ENCODE measurements around the gene DGCR6L.
"Not testable (repeated sequence)": the region's sequence is repeated elsewhere in the genome, so short reads cannot be mapped to it uniquely, and the experiment has no call there.

Gene DGCR6L

GRCh38 chr22:20275836-20276235, 44.0 kb downstream of the DGCR6L start:
- no peak for DNase-seq (ENCODE audit: low read depth in 2 of 2)

DNA sequence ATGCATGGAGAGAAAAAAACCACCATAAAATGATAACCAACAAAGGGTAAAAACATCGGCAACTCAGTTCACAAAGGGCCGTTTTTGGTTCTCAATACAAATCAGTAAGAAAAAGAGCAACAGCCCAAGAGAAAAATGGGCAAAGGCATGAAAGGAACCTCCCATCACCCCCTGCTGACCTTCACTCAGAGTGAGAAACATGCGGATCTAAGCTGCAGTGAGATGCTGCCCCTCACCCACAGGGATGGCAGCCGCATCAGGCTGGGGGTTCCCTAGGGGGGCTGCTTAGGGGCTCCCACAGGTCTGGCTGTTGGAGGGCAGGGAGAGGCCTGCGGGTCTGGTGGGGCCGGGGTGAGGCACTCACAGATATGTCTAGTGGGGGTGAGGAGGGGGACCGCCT, 44.5 kb downstream of the DGCR6L start:
- not testable (repeated sequence) for DNase-seq (ENCODE audit: low read depth in 2 of 2)

GRCh38 chr22:20274374-20274773, 45.5 kb downstream of the DGCR6L start:
- not testable (repeated sequence) for DNase-seq (ENCODE audit: low read depth in 2 of 2)

DNA sequence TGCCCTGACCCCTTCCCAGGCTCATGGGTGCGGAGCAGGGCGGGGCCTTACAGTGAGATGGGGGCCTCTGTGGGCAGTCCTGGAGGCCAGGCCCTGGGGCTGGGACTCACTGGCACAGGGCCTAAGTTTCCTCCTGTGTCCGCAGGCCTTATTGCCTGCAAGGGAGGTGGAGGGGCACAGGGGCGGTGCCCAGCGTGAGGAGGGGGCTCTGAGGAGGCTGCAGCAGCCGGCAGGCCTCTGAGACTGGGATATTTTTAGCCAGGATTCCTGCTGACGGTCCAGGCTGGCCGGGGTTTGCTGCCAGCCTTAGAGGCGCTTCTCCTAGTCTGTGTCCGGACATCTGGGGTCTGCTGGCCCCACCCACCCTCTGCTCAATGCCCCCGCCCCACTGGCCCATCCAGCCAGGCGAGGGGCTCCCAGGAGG, 46.1 kb downstream of the DGCR6L start:
- no peak for DNase-seq (ENCODE audit: low read depth in 2 of 2)

DNA sequence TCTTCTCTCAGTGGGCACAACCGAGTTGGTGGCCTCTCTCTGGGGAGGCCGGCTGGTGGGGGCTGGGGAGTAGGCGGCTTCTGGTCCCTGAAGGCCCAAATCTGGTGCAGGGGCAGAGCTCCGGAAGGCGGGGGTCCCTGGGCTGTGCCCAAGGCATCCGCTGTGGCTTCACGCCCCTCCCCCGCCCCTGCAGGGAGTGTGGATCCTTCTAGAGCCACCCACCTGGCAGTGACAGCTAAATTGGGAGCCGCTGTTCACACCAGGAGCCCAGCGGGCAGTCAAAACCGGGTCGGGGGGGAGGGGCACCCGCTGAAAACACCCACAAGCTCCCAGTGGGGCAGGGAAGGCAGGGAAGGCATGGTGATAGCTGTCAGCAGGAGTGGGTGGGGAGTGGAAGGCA, 47.2 kb downstream of the DGCR6L start:
- no peak for DNase-seq (ENCODE audit: low read depth in 2 of 2)

- DNase-seq (ENCODE audit: low read depth in 2 of 2), result no peak
Observed at GRCh38 chr22:20272174-20272573, 47.7 kb downstream of the DGCR6L start.

DNA sequence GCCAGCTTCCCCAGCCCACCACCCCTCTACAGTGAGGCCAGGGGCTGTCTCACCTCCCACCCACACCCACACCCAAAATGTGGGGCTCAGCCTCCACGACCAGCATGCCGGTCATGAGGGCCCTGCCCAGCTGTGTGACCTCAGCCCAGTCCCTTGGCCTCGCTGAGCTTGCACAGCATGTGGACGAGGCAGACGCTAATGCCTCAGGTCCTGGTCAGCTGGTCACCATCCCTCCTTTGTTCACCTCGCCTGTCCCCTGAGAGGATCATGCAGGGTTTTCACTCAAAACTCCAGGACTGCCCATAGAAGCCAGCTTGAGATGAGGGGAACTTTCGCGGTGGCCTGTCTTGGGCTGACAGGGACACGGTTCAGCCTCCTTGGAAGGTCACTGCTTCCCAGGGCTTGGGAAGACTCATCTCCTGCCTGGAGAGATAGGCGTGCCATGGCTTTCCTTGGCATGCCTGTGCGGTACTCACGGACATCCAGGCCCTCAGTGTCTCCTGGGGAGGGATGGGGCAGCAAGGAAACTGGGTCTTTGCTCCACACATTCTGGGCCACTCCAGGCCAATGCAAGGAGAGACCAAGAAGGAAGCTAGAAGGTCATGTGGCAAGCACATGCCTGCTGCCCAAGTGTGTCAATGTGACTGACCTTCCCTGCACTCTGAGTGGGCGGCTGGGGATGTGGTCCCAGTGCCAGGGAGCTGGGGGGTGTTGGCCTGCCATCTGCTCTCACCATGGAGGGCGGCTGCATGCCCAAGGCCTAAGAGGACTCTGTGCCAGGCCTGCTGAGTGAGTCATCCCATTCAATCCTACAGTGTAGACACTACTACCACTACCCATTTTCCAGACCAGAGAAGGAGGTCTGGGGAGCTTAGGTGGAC, 48.5 kb downstream of the DGCR6L start:
- no peak for DNase-seq (ENCODE audit: low read depth in 2 of 2)

- DNase-seq (ENCODE audit: low read depth in 2 of 2), result not testable (repeated sequence)
Observed at GRCh38 chr22:20270190-20271113, 49.4 kb downstream of the DGCR6L start.

GRCh38 chr22:20269673-20270072, 50.2 kb downstream of the DGCR6L start:
- DNase-seq (ENCODE audit: low read depth in 2 of 2), result not testable (repeated sequence)

DNA sequence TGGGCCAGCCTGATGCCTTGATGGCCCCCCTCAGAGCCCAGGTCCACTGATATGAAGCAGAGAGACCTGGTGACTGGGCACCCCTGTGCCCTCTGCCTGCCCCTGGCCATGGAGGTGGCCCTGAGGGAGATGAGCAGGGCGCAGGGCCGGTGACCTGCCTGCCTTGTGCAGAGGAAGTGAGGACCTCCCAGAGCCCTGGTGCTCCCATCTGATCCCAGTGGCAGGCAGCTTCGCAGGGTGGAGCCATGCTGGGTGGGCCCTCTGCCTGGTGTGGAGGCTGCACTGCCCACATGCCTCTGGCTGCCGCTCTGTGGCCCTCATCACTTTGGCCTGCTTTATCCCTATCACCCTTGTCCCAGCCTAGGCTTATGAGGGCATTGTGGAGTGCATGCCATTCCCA, 50.7 kb downstream of the DGCR6L start:
- DNase-seq (ENCODE audit: low read depth in 2 of 2), result not testable (repeated sequence)

DNA sequence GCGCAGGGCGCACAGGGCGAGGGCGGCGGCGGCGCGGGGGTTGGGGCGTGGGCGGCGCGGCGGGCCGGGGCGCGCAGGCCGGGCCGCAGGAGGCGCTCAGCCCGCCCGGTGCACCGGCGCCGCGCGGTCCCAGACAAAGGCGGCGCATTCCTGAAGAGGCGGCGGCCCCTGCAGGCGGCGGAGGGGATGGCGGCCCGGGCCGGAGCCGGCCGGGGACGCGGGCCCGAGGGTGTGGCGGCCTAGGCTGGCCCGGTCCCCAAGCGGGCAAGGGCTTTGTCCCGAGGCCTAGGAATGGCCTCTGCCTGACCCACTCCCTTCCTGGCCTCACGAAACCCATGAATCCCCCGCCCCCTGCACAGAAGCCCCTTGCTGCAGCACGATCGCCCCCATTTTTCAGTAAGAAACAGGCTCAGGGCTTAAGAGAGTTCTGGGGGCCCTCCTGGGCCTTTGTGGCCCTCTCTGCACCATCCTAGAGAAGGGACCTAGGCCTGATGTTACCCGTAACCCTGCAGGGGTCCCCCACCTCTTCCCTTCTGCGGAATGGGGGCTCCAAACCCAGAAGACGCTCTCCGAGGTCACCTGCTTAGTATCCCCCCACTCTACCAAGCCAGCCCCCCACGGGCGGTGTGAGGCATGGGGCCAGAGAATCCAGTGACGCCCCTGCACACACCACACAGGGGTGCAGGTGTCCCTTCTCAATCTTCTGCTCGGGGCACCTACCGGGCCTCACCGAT, 51.4 kb downstream of the DGCR6L start, which contains the start of gene RTN4R:
TSS of gene RTN4R (minus strand) at position 40 of the 734 bp plus-strand sequence. CDS start 226 bp downstream, outside the sequence.
- no peak for DNase-seq (ENCODE audit: low read depth in 2 of 2)

- no peak for DNase-seq (ENCODE audit: low read depth in 2 of 2)
Observed at GRCh38 chr22:20267441-20268278, 52.2 kb downstream of the DGCR6L start.

- DNase-seq (ENCODE audit: low read depth in 2 of 2), result not testable (repeated sequence)
Observed at GRCh38 chr22:20266667-20267440, 53.0 kb downstream of the DGCR6L start.

DNA sequence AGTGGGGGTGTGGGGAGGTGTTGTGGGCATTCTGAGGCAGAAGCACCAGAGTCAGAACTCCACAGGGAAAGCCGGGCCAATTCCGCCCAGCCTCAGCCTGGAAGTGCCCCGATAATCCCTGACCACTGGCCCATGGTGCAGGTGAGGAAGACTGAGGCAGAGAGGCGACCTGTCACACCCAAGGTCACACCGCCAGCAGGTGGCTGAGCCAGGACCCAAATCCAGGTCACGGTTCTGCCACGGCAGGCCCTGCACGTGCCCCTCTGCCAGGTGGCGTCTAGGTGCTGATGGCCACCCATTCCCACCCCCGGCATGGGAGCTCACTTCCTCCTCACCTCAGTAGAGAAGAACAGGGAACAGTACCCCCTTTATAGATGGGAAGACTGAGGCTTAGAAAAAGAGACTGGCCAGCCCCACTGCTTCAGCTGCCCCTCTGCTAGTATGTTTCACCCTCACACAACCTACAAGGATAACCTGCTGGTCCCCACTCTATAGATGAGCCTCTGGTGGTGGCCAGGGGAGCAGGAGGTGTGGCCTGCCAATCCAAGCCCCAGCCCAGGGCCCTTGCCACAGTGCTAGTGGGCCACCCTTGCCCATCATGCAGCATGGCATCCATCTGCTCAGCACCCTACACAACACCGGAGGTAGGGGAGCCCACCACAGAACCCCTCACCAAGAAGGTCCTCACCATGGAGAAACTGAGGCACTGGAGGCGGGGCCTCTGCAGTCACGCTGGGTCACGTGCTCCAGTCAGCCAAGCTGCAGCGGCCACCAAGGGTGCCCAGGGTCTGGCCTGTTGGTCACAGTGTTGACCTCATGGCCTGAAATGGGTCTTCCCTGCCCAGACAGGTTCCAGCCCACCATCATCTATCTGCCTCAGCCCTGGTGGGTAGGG, 53.8 kb downstream of the DGCR6L start:
- DNase-seq (ENCODE audit: low read depth in 2 of 2), result not testable (repeated sequence)

GRCh38 chr22:20264614-20265452, 55.0 kb downstream of the DGCR6L start:
- DNase-seq (ENCODE audit: low read depth in 2 of 2), result no peak

All from fibroblast of skin of left biceps (primary cell).